TTC549 (cell line): Measurements from ENCODE around the gene RIOK3.
"Not testable (repeated sequence)": the region's sequence is repeated elsewhere in the genome, so short reads cannot be mapped to it uniquely, and the experiment has no call there.

Experiments used
- FAIRE-seq: peaks from 2 replicates; lab custom pipeline; 2012; peaks lifted over from hg19 to GRCh38; lab: Jason Lieb, UNC

RIOK3 gene

GRCh38 chr18:23451491-23451890 lies 1.6 kb upstream of the RIOK3 start:
- FAIRE-seq, result no peak

- FAIRE-seq, result no peak
Measured at GRCh38 chr18:23452347-23452727, 750 bp upstream of the RIOK3 start.

- no peak for FAIRE-seq
Measured at GRCh38 chr18:23453680-23454058, 582 bp downstream of the RIOK3 start.

- no peak for FAIRE-seq
Measured at GRCh38 chr18:23456835-23457234, 3.7 kb downstream of the RIOK3 start.

- FAIRE-seq, result no peak
Measured at GRCh38 chr18:23458830-23459529, 5.9 kb downstream of the RIOK3 start.

- FAIRE-seq, result no peak
Measured at GRCh38 chr18:23459530-23459921, 6.4 kb downstream of the RIOK3 start.

GRCh38 chr18:23460285-23461273 lies 7.5 kb downstream of the RIOK3 start:
- no peak for FAIRE-seq

- no peak for FAIRE-seq
Measured at GRCh38 chr18:23462876-23463275, 9.8 kb downstream of the RIOK3 start.

- no peak for FAIRE-seq
Measured at GRCh38 chr18:23468753-23469459, 15.8 kb downstream of the RIOK3 start.

- FAIRE-seq, result no peak
Measured at GRCh38 chr18:23470620-23471387, 17.7 kb downstream of the RIOK3 start.

GRCh38 chr18:23471486-23471885 lies 18.4 kb downstream of the RIOK3 start:
- FAIRE-seq, result no peak

- no peak for FAIRE-seq
Measured at GRCh38 chr18:23479829-23480505, 26.9 kb downstream of the RIOK3 start.

GRCh38 chr18:23484561-23485182 lies 31.6 kb downstream of the RIOK3 start:
- FAIRE-seq, result no peak

GRCh38 chr18:23485386-23485785 lies 32.3 kb downstream of the RIOK3 start:
- no peak for FAIRE-seq

- no peak for FAIRE-seq
Measured at GRCh38 chr18:23487738-23488570, 34.9 kb downstream of the RIOK3 start.

GRCh38 chr18:23489586-23489985 lies 36.5 kb downstream of the RIOK3 start:
- FAIRE-seq, result not testable (repeated sequence)

GRCh38 chr18:23493654-23494053 lies 40.6 kb downstream of the RIOK3 start:
- FAIRE-seq, result no peak

GRCh38 chr18:23494992-23495391 lies 41.9 kb downstream of the RIOK3 start:
- no peak for FAIRE-seq

- FAIRE-seq, result no peak
Measured at GRCh38 chr18:23495723-23496440, 42.8 kb downstream of the RIOK3 start.
